Measurements from ENCODE around the gene RPAP2. TPM values are rescaled to one million over a fixed set of nuclear protein-coding genes. Genes with fewer than 3 reads are reported as not detected.
"Not testable (repeated sequence)": the region's sequence is repeated elsewhere in the genome, so short reads cannot be mapped to it uniquely, and the experiment has no call there.

The RPAP2 gene
- total RNA-seq: 13.9 and 26.4 TPM in 2 replicates

DNA sequence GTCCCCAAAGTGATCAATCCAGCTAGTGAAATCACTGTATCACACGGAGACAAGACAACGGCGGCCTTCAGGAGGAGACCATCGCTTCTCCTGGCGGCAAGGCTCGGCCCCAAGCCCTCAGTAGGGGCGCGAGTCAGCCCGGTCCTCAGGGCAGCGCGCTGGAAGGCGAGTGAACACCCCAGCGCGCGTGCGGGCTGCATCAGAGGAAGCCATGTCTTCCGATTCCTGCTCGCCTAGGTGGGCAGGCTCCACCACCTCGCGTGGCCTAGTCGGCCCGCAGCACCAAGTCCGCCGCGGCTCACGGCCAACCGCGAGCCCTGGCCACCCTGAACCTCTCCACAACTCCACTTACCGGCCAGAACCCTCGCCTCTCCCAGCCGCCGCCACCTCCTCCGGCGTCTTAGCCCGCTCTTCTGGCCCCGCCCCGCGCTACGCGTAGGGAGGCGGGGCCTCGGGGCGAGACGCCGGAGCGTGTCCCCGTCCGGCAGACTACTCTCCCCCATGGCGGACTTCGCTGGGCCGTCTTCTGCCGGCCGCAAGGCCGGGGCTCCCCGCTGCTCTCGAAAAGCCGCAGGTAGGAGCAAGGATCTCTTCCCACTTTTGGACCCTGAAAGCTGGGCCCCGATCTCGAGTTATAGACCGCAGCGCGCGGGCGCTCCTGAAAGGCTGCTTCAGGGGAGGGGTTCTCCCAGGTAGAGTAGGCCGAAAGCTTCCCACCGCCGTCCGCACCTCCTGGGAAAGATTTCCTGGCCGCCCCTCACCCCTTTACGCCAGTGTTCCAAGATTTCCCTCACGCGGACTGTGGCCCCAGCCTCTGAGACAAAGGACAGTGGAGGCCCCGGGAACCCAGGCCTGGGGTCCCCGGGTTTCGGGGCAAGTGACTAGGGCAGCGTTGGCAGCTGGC, at the start of gene RPAP2, which contains the start of gene GLMN:
Gene RPAP2, plus strand, starts transcription at position 487 of the 904 bp plus-strand sequence. Its CDS starts 15 bp downstream, at position 502.
Gene GLMN, minus strand, starts transcription at position 415 of the 904 bp plus-strand sequence. CDS start 988 bp downstream, outside the sequence.
- peak; percentile 58 for DNase-seq (ENCODE audit: low read depth)

DNA sequence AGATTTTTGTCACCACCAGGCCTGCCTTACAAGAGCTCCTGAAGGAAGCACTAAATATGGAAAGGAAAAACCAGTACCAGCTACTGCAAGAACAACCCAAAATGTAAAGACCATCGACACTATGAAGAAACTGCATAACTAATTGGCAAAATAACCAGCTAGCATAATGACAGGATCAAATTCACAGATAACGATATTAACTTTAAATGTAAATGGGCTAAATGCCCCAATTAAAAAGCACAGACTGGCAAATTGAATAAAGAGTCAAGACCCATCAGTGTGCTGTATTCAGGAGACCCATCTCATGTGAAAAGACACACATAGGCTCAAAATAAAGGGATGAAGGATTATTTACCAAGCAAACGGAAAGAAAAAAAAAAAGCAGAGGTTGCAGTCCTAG, 44.1 kb upstream of the RPAP2 start:
- DNase-seq (ENCODE audit: low read depth): not testable (repeated sequence)

DNA sequence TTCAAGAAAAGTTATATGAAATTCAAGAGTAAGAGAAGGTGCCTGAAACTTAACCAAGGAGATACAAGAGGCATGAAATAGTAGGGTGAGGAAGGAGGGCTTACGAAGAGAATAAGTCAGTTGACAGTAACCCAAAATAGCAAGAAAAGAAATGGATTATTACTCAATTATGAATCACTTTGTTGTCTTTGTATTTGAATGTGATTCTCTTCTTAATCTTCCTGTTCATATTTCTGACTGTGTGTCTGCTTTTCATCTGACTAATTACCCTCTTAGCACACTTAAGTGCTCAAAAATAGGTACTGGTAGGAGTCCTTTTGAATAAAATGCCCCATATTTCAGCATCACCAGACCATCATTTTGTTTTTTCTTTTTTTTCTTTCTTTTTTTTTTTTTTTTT, 39.5 kb upstream of the RPAP2 start:
- no peak for DNase-seq (ENCODE audit: low read depth)

DNA sequence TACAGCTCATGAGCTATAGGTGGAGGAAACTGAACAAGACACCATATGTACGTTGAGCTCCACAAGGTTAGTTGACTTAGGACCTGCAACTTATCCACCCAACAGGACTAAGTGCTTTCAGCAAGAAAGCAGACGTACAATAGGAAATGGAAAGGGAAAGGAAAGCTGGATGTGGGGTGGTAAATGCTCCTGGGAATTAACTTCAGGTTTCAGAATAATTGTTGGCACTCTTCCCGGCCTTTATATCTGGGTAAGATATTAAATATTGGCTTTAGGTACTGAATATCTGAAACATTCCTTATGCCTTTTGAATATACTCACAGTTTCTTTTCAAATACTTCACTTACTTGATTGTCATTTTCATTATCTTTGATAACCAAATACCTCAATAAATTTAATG, 36.3 kb upstream of the RPAP2 start:
- DNase-seq (ENCODE audit: low read depth): no peak

DNA sequence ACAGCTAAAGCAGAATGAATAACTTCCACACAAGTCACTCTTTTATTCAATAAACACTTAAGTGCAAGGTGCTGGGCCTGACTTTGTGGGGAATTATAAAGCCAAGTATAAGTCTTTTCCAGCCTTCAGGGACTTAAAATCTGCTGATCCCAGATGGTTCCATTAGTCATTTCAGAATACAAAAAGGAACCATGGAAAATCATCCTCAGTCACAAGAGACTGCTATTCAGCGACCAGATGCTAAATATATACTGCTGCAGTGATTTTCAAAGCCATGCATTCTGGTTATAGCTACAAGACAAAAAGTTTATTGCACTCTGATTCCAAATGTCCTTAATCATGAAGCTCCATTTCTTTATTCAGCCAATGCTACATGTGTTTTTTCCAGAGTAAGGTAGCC, 25.8 kb upstream of the RPAP2 start:
- DNase-seq (ENCODE audit: low read depth): no peak

DNA sequence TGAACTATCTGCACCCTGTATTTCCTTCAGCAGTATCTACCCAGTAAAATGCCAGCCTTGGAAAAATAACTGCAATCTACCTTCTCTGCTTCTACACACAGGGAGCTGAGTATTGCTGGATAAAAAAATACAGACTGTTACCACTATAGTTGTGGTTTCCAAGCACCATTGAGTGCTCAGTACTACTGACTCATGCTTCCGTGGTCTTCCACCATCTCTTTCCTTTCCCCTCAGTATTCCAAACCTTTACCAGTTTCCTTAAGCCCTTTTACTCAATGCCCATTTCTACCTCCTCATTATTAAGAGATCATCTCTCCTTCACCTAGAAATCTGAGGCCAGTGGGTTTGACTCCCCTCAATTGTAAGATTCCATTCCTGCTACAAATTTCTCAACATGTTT, 23.9 kb upstream of the RPAP2 start:
- peak; percentile 63 for DNase-seq (ENCODE audit: low read depth)

DNA sequence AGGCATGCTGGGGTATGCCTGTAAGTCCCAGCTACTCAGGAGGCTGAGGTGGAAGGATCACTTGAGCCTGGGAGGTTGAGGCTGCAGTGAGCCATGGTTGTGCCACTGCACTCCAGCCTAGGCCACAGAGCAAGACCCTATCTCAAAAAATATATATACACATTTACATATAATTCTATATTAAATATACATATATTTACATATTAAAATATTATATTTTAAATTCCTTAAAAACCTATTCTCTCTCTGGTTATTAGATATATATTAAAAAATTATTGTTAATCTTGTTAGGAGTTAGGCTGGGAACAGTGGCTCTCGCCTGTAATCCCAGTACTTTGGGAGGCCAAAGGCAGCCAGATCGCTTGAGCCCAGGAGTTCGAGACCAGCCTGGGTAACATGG, 22.8 kb upstream of the RPAP2 start:
- no peak for DNase-seq (ENCODE audit: low read depth)

DNA sequence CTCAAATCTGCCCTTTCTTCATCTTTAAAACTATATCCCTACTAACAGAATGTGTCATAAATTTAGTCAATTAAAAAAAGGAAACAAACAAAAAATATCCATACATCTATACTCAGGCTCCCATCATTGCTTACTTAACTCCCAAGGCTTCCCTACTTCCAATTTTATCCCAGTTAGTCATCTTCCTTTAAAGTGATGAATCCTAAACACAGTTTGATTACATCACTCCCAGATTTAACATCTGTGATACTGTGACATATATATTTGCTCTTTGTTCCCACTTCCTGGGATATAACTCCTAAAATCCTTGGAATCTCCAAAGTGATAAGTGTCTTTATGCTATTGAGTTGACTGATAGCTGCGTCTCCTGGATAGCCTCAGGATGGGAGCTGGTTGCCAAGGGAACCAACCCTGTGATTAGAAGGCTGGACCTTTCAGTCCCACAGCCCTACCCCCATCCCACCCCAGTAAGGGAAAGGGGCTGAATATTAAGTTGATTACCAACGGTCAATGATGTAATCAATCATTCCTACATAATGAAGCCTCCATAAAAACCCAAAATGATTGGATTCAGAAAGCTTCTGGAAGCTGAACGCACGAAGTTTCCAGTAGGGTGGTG, 21.6 kb upstream of the RPAP2 start:
- no peak for DNase-seq (ENCODE audit: low read depth)

DNA sequence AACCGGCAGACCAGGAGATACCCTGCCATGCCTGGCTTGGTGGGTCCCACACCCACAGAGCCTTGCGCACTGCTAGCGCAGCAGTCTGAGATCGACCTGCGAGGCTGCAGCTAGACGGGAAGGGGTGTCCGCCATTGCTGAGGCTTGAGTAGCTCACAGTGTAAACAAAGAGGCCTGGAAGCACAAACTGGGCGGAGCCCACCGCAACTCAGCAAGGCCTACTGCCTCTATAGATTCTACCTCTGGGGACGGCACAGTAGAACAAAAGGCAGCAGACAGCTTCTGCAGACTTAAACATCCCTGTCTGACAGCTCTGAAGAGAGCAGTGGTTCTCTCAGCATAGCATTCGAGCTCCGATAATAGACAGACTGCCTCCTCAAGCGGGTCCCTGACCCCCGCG, 19.1 kb upstream of the RPAP2 start:
- not testable (repeated sequence) for DNase-seq (ENCODE audit: low read depth)

DNA sequence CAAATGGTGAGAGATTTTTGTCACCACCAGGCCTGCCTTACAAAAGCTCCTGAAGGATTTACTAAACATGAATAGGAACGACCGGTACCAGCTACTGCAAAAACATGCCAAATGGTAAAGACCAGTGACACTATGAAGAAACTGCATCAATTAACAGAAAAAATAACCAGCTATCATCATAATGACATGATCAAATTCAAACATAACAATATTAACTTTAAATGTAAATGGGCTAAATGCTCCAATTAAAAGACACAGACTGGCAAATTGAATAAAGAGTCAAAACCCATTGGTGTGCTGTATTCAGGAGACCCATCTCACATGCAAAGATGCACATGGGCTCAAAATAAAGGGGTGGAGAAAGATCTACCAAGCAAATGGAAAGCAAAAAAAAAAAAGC, 17.4 kb upstream of the RPAP2 start:
- not testable (repeated sequence) for DNase-seq (ENCODE audit: low read depth)

DNA sequence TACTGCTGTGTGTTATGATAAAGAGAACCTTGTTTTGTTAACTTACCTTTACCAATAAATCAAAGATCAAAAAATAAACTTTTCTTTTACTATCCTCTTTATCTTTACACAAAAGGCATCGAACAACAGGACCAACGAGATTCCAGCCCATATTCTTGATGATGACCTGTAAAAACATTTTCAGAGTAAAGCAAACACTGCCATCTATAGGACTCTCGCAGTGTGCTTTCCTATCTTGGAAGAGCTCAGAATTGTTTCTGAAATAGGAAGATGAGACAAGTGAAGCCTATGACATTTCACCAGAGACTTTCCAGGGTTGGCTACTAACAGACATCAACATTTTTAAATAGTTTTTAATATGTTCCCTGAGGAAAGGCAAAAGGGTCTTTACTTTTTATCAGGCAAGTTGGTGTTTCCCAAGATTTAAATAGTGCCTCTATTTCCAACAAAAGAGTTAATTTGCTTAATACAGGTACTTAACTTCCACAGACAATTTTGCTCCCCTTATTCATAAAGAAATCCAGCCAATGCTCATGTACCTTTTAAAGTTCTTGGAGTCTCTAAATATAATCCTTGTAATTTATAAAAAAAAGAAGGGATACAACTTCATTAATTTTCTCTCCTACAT, 7.4 kb upstream of the RPAP2 start:
- DNase-seq (ENCODE audit: low read depth): peak; percentile 73

DNA sequence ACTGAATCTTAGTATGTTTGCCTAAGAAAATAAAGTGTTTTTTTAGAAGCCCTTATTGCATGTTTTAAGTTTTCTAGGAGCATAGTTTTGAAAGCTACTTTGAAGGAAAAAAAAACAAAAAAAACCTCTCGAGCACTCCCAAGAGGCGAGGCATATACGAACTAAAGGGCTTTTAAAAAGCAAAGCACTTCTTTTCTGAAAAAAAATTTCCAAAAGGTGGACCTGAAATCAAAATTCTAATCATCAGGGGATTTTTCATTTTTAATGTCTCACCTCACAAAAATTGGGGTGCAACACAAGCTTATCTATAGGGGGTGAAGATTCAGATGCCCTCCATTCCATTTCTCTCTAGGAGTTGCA, 666 bp upstream of the RPAP2 start:
- DNase-seq (ENCODE audit: low read depth): no peak

DNA sequence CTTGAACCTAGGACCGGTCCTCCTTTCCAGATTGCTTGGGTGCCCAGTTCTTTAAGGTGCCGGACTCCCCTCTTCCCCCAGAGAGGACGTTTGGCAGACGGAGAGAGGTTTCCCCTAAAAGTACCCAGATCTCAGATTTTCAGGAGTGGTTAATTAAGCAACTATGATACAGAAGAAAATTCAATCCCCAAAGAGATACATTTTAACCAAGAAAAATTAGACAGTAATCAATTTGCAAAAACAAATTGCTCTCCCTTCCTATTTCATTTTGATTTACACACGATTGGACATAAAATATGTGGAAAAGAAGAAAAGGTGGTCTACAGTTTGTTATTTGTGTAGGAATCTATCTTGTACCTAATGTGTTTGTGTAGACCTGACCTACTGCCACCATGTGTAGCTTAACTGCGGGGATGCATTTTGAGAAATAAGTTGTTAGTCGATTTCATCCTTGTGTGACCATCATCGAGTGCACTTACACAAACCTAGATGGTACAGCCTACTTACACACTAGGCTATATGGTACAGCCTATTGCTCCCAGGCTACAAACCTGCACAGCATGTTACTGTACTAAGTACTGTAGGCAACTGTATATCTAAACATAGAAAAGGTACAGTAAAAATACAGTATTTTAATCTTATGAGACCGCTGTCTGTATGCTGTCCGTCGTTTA, 755 bp downstream of the RPAP2 start:
- no peak for DNase-seq (ENCODE audit: low read depth)

DNA sequence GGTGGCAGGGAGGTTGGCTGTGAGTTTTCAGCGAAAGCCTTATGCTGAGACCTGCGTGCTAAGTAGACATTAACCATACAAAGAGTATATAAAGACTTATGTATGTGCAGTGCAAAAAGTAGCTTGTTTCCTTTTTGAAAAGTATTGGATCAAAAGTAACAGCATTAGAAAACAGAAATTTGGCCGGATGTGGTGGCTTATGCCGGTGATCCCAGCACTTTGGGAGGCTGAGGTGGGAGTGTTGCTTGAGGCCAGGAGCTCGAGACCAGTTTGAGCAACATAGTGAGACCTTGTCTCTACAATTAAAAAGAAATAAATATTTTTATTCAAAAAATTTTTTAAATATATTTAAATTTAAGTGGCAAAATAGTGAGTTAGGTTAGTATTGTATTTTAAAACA, 2.2 kb downstream of the RPAP2 start:
- DNase-seq (ENCODE audit: low read depth): no peak

DNA sequence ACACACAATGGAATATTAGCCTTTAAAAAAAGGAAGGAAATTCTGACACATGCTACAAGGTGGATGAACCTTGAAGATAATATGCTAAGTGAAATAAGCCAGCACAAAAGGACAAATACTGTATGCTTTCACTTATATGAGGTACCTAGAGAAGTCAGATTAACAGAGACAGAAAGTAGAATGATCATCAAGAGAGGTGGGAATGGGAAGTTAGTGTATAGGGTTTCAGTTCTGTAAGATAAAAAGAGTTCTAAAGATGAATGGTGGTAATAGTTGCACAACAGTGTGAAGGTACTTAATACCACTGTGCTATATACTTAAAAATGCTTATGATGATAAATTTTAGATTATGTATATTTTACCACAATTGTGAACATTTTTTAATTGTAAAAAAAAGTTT, 7.2 kb downstream of the RPAP2 start:
- no peak for DNase-seq (ENCODE audit: low read depth)

DNA sequence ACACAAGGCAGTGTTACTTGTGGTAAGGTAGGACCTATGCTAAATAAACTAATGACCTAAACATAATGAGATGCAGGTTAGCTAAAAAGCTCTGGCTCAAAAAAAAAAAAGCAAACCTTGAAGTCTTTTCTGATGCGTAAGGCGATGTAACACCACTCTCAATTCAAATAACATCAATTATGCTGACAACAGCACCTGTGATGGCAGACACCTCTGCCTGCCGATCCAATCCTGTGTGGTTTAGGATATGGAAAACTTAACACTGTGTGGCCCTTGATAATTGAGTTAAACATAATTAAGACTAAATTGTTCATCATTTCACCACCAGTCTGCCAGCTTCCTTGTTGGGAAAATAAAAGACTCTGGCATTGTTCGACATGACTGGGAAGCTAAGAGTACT, 9.1 kb downstream of the RPAP2 start:
- no peak for DNase-seq (ENCODE audit: low read depth)

DNA sequence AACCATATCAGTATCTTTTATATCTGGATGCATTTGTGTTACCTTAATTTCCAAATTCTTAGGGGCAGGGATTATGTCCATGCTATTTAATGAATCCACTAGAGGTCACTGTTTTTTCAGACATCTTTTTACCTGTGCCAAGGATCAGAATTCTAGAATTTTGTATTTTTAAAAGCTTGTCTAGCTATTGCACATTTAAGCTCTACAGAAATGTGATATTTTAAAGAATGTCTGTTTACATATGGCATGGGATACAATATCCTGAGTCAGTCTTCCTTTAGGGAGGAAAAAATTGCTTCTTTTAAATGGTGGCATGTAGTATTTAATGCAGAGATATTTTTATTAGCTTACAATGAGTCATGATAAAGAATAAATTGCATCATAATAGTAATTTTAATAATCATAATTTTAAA, 11.3 kb downstream of the RPAP2 start:
- peak; percentile 55 for DNase-seq (ENCODE audit: low read depth)

DNA sequence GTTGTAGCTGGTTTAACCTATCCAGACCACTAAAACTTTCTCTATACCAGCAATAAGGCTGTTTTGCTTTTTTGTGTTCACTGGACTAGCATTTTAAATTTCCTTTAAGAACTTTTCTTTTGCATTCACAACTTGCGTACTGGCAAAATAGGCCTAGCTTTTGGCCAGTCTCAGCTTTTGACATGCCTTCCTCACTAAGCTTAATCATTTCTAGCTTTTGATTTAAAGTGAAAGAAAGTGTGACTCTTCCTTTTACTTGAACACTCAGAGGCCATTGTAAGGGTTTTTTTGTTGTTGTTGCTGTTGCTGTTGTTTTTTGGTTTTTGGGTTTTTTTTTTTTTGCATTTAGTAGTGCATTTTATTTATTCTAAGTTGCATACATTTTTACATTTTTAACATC, 15.2 kb downstream of the RPAP2 start:
- no peak for DNase-seq (ENCODE audit: low read depth)

DNA sequence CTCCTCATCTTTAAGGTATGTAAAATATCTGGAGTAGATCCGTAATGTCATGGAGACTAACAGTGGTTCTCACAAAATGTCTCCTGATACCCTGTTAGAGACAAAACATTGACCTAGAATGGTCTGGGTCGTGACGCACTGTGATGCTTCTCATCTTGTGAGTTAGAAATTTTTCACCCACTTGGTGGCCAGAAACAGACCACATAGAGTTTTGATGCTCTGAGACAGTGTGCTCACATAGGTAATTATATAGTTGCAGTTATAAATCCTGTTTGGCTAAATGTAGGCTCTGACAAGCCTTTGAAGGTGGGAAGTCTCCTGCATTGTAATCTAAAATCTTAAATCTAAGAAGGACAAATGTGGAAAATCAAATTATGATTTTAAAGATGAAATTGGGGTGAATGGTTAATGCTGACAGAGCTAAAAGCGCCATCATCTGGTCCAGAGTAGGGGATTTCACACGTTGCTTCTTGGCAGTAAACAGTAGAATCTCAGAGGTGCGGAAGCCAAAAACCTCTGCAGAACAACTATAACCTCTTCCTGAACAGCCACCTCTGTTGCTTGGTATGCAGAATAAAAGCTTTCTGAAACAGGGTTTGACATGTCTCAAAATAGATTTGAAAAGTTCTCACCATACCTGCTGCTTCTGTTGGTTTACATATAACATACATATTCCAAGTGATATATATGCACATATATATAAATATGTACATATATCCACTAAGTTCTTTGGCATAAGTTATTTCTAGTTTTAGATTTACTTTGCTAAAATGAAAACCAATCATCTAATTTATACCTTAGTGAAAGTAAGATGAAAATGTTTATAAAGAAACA, 17.1 kb downstream of the RPAP2 start:
- no peak for DNase-seq (ENCODE audit: low read depth)

DNA sequence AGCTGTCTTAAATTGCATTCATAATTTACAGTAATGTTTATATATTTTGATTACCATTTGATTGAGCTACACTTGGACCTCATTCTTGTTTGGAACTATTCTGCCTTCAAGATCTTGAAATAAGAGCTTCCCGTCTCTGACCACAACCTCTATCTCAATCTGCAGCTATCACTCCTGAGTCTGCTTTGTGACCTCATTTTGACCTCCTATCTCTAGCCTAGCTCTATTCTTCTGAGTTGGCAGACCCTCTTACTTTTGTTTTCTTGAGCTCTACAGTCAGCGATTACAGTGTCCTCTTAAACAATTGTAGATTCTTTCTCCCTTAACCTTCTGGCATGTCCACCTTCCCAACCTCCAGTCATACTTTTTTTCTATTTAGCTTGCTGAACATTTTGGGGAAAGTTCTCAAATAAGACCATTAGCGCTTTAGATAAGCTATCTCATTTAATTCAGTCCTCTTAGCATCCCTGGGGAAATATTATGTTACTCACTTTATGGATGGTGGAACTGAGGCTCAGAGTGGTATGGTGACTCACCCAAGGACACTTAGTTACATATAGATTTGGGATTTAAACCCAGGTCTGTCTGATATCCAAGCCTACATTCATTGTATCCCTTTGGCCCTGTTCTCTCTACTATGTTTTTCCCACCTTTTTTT, 19.1 kb downstream of the RPAP2 start:
- DNase-seq (ENCODE audit: low read depth): no peak
